A549 (cell line): ENCODE measurements around the gene NTRK3. TPM values are rescaled to one million over a fixed set of nuclear protein-coding genes. Genes with fewer than 3 reads are reported as not detected.

Experiments used
- ATAC-seq, 2 experiments: fragments of 200-7000 bp in 1 of 2; fragments of >200 bp in 1 of 2; cut with Nextera tagmentation in 1 of 2; cut with Tn5 transposase in 1 of 2; 3 replicates each; pipeline versions ENCODE4 v1.8.0 to v1.9.1; 2018 to 2020; ENCODE audit warnings: mild to moderate bottlenecking in 1 of 2, moderate library complexity in 1 of 2
- CTCF ChIA-PET: fragments of 300-600 bp; sonication (Branson Sonifier 250); formaldehyde crosslinking; extraction: SDS; loops from one replicate; lab custom pipeline; 2021; ENCODE audit warnings: antibody characterized with exemption, inconsistent platforms; lab: Yijun Ruan, JAX
- POLR2A ChIA-PET: fragments of 350-600 bp; formaldehyde crosslinking; extraction: SDS; loops from one replicate; lab custom pipeline; 2021; ENCODE audit warnings: antibody characterized with exemption, inconsistent platforms; lab: Yijun Ruan, JAX
- DNase-seq, 2 experiments: peaks; one replicate each; pipeline versions ENCODE4 v3.0.0 to v3.0.0-alpha.2; 2011 to 2016; ENCODE audit warnings: low read depth in 1 of 2, low spot score in 1 of 2
- FAIRE-seq: peaks from 2 replicates; lab custom pipeline; 2011; peaks lifted over from hg19 to GRCh38; lab: Jason Lieb, UNC
- H3K27ac ChIP-seq, 2 experiments: fragments of >200 bp; sonication (Bioruptor Twin); formaldehyde crosslinking; 3 replicates each; pipeline ENCODE4 v1.5.1; 2016 to 2017
- H3K4me1 ChIP-seq: fragments of >200 bp; sonication (Bioruptor Twin); formaldehyde crosslinking; 3 replicates; pipeline ENCODE4 v1.6.1; 2016
- H3K4me2 ChIP-seq: fragments of >200 bp; sonication (Bioruptor Twin); formaldehyde crosslinking; 3 replicates; pipeline ENCODE4 v1.6.1; 2016
- H3K4me3 ChIP-seq: fragments of >200 bp; sonication (Bioruptor Twin); formaldehyde crosslinking; 3 replicates; pipeline ENCODE4 v1.5.1; 2016
- H3K9me3 ChIP-seq: fragments of >200 bp; sonication (Bioruptor Twin); formaldehyde crosslinking; 3 replicates; pipeline ENCODE4 v1.6.1; 2016
- BCL3 ChIP-seq: fragments of >200 bp; sonication (Bioruptor Twin); formaldehyde crosslinking; IDR thresholded peaks from 3 replicates; pipeline ENCODE4 v1.6.1; 2016
- BHLHE40 ChIP-seq: IDR thresholded peaks from 2 replicates; pipeline ENCODE4 v1.6.1; 2012; ENCODE audit warnings: low read depth, low read length, inconsistent platforms
- CBX2 ChIP-seq: fragments of 200-600 bp; sonication (generic); IDR thresholded peaks from 2 replicates; pipeline ENCODE4 v1.6.1; 2016; ENCODE audit warnings: low read depth, mild to moderate bottlenecking, borderline replicate concordance
- CBX8 ChIP-seq: fragments of 200-600 bp; sonication (generic); IDR thresholded peaks from 2 replicates; pipeline ENCODE4 v1.6.1; 2016
- CHD4 ChIP-seq: fragments of 200-600 bp; sonication (generic); IDR thresholded peaks from 2 replicates; pipeline ENCODE4 v1.6.1; 2016; ENCODE audit warnings: antibody characterized with exemption, mild to moderate bottlenecking, borderline replicate concordance
- EHF ChIP-seq: fragments of 250-450 bp; sonication (Bioruptor Pico); IDR thresholded peaks from 2 replicates; pipeline ENCODE4 v1.5.0; 2020; ENCODE audit warnings: mild to moderate bottlenecking
- EHMT2 ChIP-seq: fragments of 200-600 bp; sonication (generic); IDR thresholded peaks from 2 replicates; pipeline ENCODE4 v1.6.1; 2016; ENCODE audit warnings: antibody characterized with exemption, low read depth, mild to moderate bottlenecking, moderate library complexity
- EP300 ChIP-seq, 2 experiments: fragments of >200 bp; sonication (Bioruptor Twin); formaldehyde crosslinking; IDR thresholded peaks; 2 replicates in 1 of 2; 3 replicates in 1 of 2; pipeline ENCODE4 v1.6.1; 2016 to 2017
- ESRRA ChIP-seq: fragments of 150-350 bp; IDR thresholded peaks from 2 replicates; pipeline ENCODE4 v1.6.1; 2014; ENCODE audit warnings: mild to moderate bottlenecking, low read length, borderline replicate concordance
- GATA3 ChIP-seq: IDR thresholded peaks from 2 replicates; pipeline ENCODE4 v1.6.1; 2012; ENCODE audit warnings: borderline replicate concordance
- HDAC2 ChIP-seq: fragments of 200-600 bp; sonication (generic); IDR thresholded peaks from 2 replicates; pipeline ENCODE4 v1.6.1; 2016
- HES2 ChIP-seq: fragments of >200 bp; sonication (Bioruptor Twin); formaldehyde crosslinking; IDR thresholded peaks from 2 replicates; pipeline ENCODE4 v1.6.1; 2016
- HOXB13 ChIP-seq: fragments of 250-450 bp; sonication (Bioruptor Pico); IDR thresholded peaks from 2 replicates; pipeline ENCODE4 v1.5.0; 2020; ENCODE audit warnings: low read depth, mild to moderate bottlenecking, moderate library complexity
- KDM1A ChIP-seq: fragments of 200-600 bp; sonication (generic); IDR thresholded peaks from 2 replicates; pipeline ENCODE4 v1.6.1; 2016; ENCODE audit warnings: low read depth, mild to moderate bottlenecking
- KDM5A ChIP-seq: fragments of 200-600 bp; sonication (generic); IDR thresholded peaks from 2 replicates; pipeline ENCODE4 v1.6.1; 2016; ENCODE audit warnings: antibody characterized with exemption, mild to moderate bottlenecking
- MAFK ChIP-seq: fragments of 450-650 bp; IDR thresholded peaks from 2 replicates; pipeline ENCODE4 v1.6.1; 2014; ENCODE audit not compliant: partially characterized antibody
- MAX ChIP-seq: IDR thresholded peaks from 2 replicates; pipeline ENCODE4 v1.6.1; 2012
- NFE2L2 ChIP-seq: fragments of 150-350 bp; conservative IDR thresholded peaks from 2 replicates; pipeline ENCODE4 v1.6.1; 2014; ENCODE audit warnings: low read length
- PHF8 ChIP-seq: fragments of 200-600 bp; sonication (generic); IDR thresholded peaks from 2 replicates; pipeline ENCODE4 v1.6.1; 2016; ENCODE audit warnings: low read depth, mild to moderate bottlenecking, antibody characterized with exemption, moderate library complexity, borderline replicate concordance
- POLR2A ChIP-seq: IDR thresholded peaks from 2 replicates; pipeline ENCODE4 v1.6.1; 2012; ENCODE audit warnings: mild to moderate bottlenecking, low read length
- POLR2AphosphoS2 ChIP-seq: conservative IDR thresholded peaks from 2 replicates; pipeline ENCODE4 v1.6.1; 2012; ENCODE audit warnings: low read length, improper control_type of control experiment, inconsistent platforms
- RAD21 ChIP-seq, 2 experiments: fragments of >200 bp in 1 of 2; sonication (Bioruptor Twin) in 1 of 2; formaldehyde crosslinking in 1 of 2; IDR thresholded peaks in 1 of 2; conservative IDR thresholded peaks in 1 of 2; 2 replicates in 1 of 2; 3 replicates in 1 of 2; pipeline ENCODE4 v1.6.1; 2012 to 2018; ENCODE audit warnings: inconsistent platforms in 1 of 2
- RARB ChIP-seq: fragments of 250-450 bp; sonication (Bioruptor Pico); IDR thresholded peaks from 2 replicates; pipeline ENCODE4 v1.8.0; 2021; ENCODE audit warnings: mild to moderate bottlenecking, moderate library complexity
- RCOR1 ChIP-seq: fragments of 150-350 bp; IDR thresholded peaks from 2 replicates; pipeline ENCODE4 v1.6.1; 2014; ENCODE audit warnings: antibody characterized with exemption, low read length, low read depth
- RNF2 ChIP-seq: fragments of 200-600 bp; sonication (generic); IDR thresholded peaks from 2 replicates; pipeline ENCODE4 v1.6.1; 2016; ENCODE audit warnings: low read depth, mild to moderate bottlenecking, antibody characterized with exemption, moderate library complexity, borderline replicate concordance
- SMC3 ChIP-seq: fragments of >200 bp; sonication (Bioruptor Twin); formaldehyde crosslinking; IDR thresholded peaks from 3 replicates; pipeline ENCODE4 v1.6.1; 2018; ENCODE audit warnings: inconsistent platforms
- SREBF2 ChIP-seq: fragments of 450-650 bp; IDR thresholded peaks from 2 replicates; pipeline ENCODE4 v1.6.1; 2014; ENCODE audit warnings: mild to moderate bottlenecking, moderate library complexity
- TFCP2L1 ChIP-seq: fragments of 250-450 bp; sonication (Bioruptor Pico); IDR thresholded peaks from 2 replicates; pipeline ENCODE4 v1.5.0; 2021; ENCODE audit warnings: mild to moderate bottlenecking
- TP53 ChIP-seq: fragments of 250-450 bp; sonication (Bioruptor Pico); IDR thresholded peaks from 2 replicates; pipeline ENCODE4 v1.5.0; 2021; ENCODE audit warnings: mild to moderate bottlenecking, moderate library complexity
- ZC3H11A ChIP-seq: fragments of 450-650 bp; IDR thresholded peaks from 2 replicates; pipeline ENCODE4 v1.6.1; 2014; ENCODE audit warnings: antibody characterized with exemption, mild to moderate bottlenecking
- ZFP36 ChIP-seq: fragments of 450-650 bp; IDR thresholded peaks from 2 replicates; pipeline ENCODE4 v1.6.1; 2014; ENCODE audit warnings: borderline replicate concordance; ENCODE audit not compliant: partially characterized antibody
- ZNF302 ChIP-seq: fragments of 250-450 bp; sonication (Bioruptor Pico); IDR thresholded peaks from 2 replicates; pipeline ENCODE4 v1.9.0; 2021; ENCODE audit warnings: inconsistent platforms, mild to moderate bottlenecking, moderate library complexity
- WGBS: methylation state at CpG from one replicate; pipeline ENCODE4 v1.1.6; 2017; ENCODE audit errors: missing lambda C conversion rate; 5-methylcytosine and 5-hydroxymethylcytosine counted together
- polyA plus RNA-seq, 4 experiments: library from polyadenylated mRNA; depleted of rRNA in 3 of 4; stranded (reverse); fragments of >200 nt; fragmentation: RNase III in 1 of 4; extraction: RNeasy Plus Mini Kit Qiagen cat#74134 plus additional on column Dnase treatment in 1 of 4; gene quantifications; 2 replicates in 3 of 4; 3 replicates in 1 of 4; pipeline ENCODE4 v1.2.3, GENCODE V29; 2011 to 2017
- TF ChIP-seq, protein P1 (sequence below): fragments of 150-350 bp; IDR thresholded peaks from 2 replicates; pipeline ENCODE4 v1.6.1; 2014; ENCODE audit warnings: low read depth, mild to moderate bottlenecking, low read length
- TF ChIP-seq, protein P2 (sequence below): fragments of 250-450 bp; sonication (Bioruptor Pico); IDR thresholded peaks from 2 replicates; pipeline ENCODE4 v1.5.0; 2020; ENCODE audit warnings: low read depth, mild to moderate bottlenecking, moderate library complexity

NTRK3 gene
- polyA plus RNA-seq, 2 of the 4 experiments (the other 2 are of a cell fraction): 55.0 to 55.2 TPM

DNA sequence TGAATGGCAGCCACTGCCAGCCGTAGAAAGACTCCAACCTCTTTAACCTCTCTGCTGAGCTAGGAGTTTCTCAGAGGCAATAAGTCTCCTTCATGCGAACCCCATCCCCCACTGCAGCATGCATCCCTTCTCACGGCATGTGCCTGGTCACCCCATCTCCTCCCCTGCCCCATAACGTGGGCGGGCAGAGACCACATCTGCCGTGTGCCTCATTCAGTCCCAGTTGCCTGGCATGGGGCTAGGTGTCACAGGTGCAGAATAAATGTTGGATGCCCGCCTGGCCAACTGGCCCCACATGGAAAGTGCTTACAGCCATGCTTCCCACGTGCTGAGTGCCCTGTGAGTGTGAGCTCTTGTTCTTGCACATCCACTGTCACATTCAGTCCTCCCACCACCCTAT lies 43.5 kb upstream of the NTRK3 start:
- H3K9me3 ChIP-seq: no peaks in the 10 kb centered on the region
- H3K27ac ChIP-seq: no peak overlapping the region
- H3K4me1 ChIP-seq: peaks cover 4% of the 10 kb centered on the region; the same call in 1 of the 3 replicates
- DNase-seq (no peak), FAIRE-seq (no peak), ATAC-seq (no peak)
- TF ChIP-seq BHLHE40 (no peak), PHF8 (no peak), TP53 (CRISPR knock-in tag) (no peak), MAFK (no peak), RARB (no peak), HES2 (no peak), SMC3 (no peak), POLR2AphosphoS2 (no peak), CBX8 (no peak), RCOR1 (no peak), ZNF302 (no peak), EHMT2 (no peak), CBX2 (no peak), EHF (CRISPR knock-in tag) (no peak), ZC3H11A (no peak), HDAC2 (no peak), EP300 (IDR thresholded peaks at IDR 0.05) (no peak), RAD21 (conservative IDR thresholded peaks at IDR 0.05 in 1 of 2, IDR thresholded peaks at IDR 0.05 in 1 of 2) (no peak), KDM5A (no peak)
- TF ChIP-seq, protein P1, sequence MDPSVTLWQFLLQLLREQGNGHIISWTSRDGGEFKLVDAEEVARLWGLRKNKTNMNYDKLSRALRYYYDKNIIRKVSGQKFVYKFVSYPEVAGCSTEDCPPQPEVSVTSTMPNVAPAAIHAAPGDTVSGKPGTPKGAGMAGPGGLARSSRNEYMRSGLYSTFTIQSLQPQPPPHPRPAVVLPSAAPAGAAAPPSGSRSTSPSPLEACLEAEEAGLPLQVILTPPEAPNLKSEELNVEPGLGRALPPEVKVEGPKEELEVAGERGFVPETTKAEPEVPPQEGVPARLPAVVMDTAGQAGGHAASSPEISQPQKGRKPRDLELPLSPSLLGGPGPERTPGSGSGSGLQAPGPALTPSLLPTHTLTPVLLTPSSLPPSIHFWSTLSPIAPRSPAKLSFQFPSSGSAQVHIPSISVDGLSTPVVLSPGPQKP: no peak
- H3K4me3 ChIP-seq: no peak overlapping the region
- POLR2A ChIA-PET: no interaction called here
- WGBS: 39% methylated on average over 8 of the region's 8 CpGs
- CTCF ChIA-PET: interaction anchor here (0.6 to 4.9 kb wide), 6 partner anchors 8 to 53 kb away, joined by 3 to 22 read pairs (median 3); no protein-coding TSS in a partner anchor
- H3K4me2 ChIP-seq: no peak overlapping the region

GRCh38 chr15:88299497-88299896 lies 43.0 kb upstream of the NTRK3 start:
- H3K27ac ChIP-seq: no peak overlapping the region
- no peak for DNase-seq
- H3K4me3 ChIP-seq: no peak overlapping the region
- CTCF ChIA-PET: interaction anchor here (1.1 to 4.9 kb wide), 3 partner anchors 9 to 25 kb away, joined by 3 to 22 read pairs (median 3); no protein-coding TSS in a partner anchor
- peaks cover 4% of the 10 kb centered on the region; the same call in 1 of the 3 replicates for H3K4me1 ChIP-seq
- 20% methylated on average over 4 of the region's 4 CpGs for WGBS
- TF ChIP-seq HOXB13 (CRISPR knock-in tag) (no peak), GATA3 (no peak), NFE2L2 (no peak)
- POLR2A ChIA-PET: no interaction called here
- H3K4me2 ChIP-seq: no peak overlapping the region
- no peaks in the 10 kb centered on the region for H3K9me3 ChIP-seq
- FAIRE-seq: no peak
- ATAC-seq: no peak

- H3K4me2 ChIP-seq: no peak overlapping the region
- no peak overlapping the region for H3K4me3 ChIP-seq
- TF ChIP-seq SREBF2: no peak
- TF ChIP-seq, protein P2, sequence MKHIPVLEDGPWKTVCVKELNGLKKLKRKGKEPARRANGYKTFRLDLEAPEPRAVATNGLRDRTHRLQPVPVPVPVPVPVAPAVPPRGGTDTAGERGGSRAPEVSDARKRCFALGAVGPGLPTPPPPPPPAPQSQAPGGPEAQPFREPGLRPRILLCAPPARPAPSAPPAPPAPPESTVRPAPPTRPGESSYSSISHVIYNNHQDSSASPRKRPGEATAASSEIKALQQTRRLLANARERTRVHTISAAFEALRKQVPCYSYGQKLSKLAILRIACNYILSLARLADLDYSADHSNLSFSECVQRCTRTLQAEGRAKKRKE (CRISPR knock-in tag): no peak
- TF ChIP-seq KDM1A: no peak
- TF ChIP-seq BCL3: no peak
- no peak for TF ChIP-seq ESRRA
- no peak for TF ChIP-seq PHF8
- no peak for TF ChIP-seq RNF2
- no peak for TF ChIP-seq CHD4
- TF ChIP-seq HES2: no peak
- TF ChIP-seq MAX: no peak
- no peak for TF ChIP-seq TFCP2L1
- no peak for TF ChIP-seq CBX2
- TF ChIP-seq HDAC2: no peak
- no peak for TF ChIP-seq ZNF302
- TF ChIP-seq ZC3H11A: no peak
- TF ChIP-seq POLR2A: no peak
- TF ChIP-seq ZFP36: no peak
- CTCF ChIA-PET: interaction anchor here (0.6 to 1.5 kb wide), 4 partner anchors 14 to 52 kb away, joined by 3 to 4 read pairs (median 4); no protein-coding TSS in a partner anchor
- WGBS: 13% methylated on average over 4 of the region's 4 CpGs
- no peak overlapping the region for H3K27ac ChIP-seq
- no peaks in the 10 kb centered on the region for H3K9me3 ChIP-seq
- peaks cover 20% of the 10 kb centered on the region for H3K4me1 ChIP-seq
- DNase-seq (no peak), ATAC-seq (no peak), FAIRE-seq (no peak)
- POLR2A ChIA-PET: no interaction called here
Observed at GRCh38 chr15:88288661-88289060, 32.1 kb upstream of the NTRK3 start.
